ENCODE data around the gene CUL7.
"Not testable (repeated sequence)": the region's sequence is repeated elsewhere in the genome, so short reads cannot be mapped to it uniquely, and the experiment has no call there.

Gene CUL7

DNA sequence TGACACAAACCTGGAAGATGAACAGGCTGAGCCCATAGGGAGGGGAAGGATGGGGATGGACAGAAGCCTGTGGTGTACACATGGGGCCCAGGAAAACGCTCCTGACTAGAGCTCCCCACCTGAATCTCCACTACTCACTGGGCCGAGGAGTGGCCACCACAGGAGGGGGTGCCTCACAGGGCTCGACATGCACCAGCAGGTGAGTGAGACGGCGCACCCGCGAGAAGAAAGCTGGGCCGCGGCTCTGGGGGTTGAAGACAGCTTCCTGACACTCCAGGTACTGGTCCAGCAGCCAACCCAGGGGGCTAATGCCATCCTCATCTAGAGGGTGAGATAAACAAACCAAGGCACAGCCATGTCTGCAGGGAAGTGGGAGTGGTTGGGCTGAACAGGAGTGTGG, 10.3 kb downstream of the CUL7 start:
- no peak for DNase-seq

DNA sequence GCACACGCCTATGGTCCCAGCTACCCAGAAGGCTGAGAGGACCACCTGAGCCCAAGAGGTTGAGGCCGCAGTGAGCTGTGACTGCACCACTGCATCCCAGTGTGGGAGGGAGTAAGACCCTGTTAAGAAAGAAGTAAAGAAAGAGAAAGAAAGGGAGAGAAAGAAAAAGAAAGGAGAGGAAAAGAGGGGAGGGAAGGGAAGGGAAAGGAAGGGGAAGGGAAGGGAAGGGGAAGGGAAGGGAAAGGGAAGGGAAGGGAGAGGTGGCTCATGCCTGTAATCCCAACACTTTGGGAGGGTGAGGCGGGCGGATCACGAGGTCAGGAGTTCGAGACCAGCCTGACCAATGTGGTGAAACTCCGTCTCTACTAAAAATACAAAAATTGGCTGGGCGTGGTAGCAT, 12.2 kb downstream of the CUL7 start:
- not testable (repeated sequence) for DNase-seq

GRCh38 chr6:43040542-43041257, 13.0 kb downstream of the CUL7 start:
- no peak for DNase-seq

DNA sequence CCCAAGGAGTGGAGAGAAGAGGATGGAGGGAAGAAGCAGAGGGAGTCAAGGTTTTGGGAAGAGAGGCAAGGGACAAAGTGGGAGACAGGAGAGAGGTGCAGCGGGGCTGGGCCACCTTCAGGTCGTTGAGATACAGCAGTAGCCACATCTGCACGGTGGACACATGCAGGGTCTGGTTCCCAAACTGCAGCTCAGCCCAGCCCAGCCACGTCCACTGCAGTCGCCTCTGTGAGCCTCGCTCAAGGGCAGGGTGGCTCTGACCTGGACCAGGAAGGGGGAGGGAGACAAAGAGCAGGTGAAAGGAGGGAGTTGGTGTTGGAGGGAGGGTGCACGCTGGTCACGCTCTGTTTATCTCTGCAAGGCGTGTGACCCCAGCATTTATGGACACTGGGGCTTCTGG, 14.9 kb downstream of the CUL7 start:
- no peak for DNase-seq

GRCh38 chr6:43037706-43038105, 15.9 kb downstream of the CUL7 start:
- DNase-seq: no peak

DNA sequence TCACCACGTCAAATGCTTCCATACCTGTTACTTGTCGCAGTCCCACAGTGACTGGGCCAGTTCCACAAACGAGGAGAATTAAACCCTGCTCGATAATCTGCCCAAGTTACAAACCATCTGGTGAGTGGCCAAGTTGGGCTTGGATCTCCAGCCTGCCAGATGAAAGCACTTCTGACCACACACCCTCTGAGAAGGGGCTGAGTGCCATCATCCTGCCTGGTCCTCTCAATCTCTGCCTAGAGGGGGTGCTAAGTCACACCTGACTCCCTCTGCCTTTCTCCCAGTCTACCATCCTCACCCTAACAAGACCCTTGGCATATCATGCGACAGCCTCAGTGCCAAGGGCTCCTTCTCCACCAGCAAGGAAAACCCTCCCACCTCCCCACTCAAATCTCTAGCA, 16.5 kb downstream of the CUL7 start:
- no peak for DNase-seq

DNA sequence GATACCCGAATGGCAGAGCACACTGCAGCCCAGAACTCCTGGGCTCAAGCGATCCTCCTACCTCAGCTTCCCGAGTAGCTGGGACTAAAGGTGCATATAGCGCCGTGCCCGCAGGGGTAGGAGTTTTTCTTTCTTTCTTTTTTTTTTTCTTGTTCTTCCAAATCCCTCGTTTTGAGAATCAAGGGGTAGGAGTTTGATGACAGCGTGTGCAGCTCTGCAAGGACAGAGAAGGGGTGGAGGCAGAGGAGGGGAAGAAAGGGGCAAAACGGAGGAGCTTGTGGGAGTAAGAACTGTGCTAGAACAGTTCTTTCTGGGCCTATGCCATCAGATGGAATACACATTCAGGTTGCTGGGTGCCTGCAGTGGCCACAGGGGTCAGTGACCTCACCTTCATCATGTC, 16.9 kb downstream of the CUL7 start:
- no peak for DNase-seq

DNA sequence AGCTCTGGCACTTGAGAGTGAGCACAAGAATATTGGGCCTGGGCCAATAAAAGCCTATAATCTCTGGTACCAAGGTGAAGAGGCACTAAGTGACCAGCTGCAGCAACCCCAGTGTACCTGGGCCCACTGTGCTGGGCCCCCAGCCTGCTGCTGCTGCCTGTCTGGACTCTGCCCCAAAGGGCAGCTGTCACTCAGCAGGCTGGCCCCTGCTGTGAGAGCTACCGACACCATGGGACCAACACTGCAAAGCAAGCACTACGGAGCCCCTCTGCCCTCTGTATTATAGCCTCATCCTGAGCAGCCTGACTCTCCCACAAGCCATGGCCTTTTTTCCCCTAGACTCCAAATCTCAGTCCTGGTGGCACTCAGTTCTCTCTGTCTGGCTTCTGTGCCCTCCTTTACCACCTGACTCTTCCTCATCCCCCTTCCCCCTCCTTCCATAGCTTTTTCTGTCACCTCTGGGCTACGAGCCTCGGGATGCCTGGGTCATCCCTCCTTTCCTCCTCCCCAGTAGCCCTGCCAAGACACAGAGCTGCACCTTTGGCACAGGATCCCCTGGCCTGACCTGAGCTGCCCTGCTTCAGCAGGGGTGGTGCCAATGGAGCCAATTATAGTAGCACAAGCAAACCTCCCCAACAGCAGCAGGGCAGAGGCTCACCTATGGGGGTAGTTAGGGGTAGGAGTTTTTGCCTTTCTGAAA, 18.0 kb downstream of the CUL7 start:
- DNase-seq: no peak

DNA sequence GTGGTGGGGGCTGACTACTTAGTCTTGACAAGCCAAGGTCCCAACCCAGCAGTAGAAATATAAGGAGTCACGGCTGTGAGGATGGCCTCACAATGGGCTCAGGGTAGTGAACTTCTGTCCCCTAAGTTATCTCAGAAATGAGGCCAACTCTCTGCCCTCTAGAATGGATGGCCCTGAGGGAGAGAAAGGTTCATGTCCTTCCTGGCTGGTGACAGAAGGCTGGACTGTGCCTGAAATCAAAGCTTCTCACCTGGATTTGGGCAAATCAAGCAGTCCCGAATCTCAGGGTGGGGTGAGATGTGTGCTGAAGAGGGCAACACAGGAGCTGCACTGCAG, 19.5 kb downstream of the CUL7 start:
- DNase-seq: no peak

DNA sequence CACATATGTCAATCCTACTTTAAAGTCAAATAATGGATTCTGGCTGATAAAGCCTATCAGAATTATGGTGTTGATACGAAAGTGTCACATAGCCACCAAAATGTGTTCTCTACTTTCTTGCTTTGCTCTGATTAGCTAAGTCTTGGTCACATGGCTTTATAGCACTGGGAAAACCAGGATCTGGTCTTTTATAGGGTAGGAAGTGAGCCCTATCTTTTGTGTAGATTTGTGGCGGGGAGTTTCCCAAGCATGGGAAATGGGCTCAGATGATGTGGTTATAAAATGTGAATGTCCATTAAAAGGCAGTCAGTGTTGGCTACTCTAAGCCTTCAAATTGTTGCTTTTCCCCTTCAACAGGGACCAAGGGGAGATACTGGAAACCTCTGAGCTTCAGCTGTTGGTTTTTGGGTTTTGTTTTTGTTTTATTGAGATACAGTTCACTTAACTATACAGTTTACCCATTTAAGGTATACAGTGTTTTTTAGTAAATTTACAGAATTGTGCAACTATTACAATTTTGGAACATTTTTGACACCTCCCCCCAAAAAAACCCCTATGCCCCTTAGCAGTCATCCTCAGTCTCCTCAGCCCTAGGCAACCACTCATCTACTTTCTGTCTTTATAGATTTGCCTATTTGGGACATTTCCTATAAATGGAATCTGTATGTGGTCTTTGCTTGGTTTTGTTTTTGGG, 20.0 kb downstream of the CUL7 start:
- DNase-seq: no peak

- no peak for DNase-seq
Observed at GRCh38 chr6:43032326-43032725, 21.3 kb downstream of the CUL7 start.

GRCh38 chr6:43029120-43029519, 24.5 kb downstream of the CUL7 start:
- DNase-seq: no peak

- no peak for DNase-seq
Observed at GRCh38 chr6:43026365-43026764, 27.3 kb downstream of the CUL7 start.

DNA sequence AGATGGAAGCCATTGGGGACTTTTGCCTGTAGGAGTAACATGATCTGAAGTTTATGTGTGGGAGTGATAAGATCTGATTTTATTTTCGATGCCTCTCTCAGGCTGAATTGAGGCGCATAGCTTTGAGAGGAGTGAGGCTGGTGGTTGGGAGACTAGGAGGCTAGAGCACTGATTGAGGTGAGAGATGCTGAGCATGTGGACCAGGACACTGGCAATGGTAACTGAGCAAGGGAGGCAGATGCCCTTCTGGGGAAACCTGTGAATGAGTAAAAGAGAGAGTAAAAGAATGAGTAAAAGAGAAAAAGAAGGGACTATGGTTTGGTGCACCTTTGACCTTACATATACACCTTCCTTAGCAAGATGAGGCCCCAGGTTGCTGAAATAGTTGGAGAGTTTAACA, 29.2 kb downstream of the CUL7 start:
- DNase-seq: no peak

DNA sequence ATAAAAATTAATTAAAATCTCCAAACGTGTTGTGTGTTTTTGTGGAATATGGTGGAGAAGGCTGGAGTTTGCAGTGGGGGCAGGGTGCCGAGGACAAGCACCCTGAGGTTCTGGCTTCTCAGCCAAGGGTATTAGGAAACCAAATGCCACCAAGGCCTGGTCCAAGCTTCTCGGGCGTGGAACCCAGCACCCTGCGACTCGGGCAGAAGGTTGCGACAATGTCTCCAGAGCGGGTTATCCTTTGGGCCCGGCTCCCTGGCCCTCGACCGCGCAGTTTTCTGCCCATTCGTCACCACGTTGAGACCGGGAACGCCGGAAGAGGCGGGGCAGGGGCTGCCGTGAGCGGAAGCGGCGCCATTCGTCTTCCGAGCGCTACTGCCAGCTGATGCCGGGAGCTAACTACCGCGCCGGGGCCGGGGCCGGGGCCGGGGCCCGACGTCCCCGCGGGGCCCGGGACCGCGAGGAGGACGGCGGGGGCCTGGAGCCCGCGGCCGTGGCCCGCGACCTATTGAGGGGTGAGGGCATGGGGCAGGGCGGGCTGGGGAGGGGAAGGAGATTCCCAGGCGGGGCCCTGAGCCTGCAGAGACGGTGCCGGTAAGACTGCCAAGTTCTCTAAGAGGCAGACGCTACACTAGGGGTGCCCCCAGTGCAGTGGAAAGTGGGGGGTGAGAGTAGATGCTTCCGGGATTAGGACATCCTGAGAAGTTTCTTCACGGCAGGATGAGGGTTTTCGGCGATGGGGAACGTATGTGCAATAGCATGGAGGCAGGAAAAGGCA, 32.2 kb downstream of the CUL7 start, which contains the start of gene RRP36:
TSS of gene RRP36 (plus strand) at position 354 of the 778 bp plus-strand sequence. CDS start at position 386, 32 bp downstream.
- DNase-seq: peak; percentile 74 to 81

DNA sequence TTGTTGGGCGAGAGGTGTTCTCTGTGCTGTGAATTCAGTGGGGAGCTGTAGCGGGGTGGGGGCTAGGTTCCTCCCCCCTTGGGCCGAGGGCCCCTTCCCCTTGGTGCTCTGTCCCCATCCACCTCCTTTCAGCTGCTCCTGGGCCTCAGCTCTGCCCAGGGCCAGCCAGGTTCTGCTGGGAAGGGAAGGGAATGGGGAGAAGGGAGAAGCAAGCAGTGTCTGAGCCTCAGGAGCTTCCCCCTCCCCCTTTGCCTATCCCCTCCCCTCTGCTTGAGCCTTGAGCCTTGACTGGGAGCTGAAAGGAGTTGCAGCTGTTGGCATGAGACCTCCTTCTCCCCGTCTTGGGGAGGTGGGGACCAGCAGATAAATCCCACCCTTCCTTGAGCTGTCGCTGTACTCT, 32.8 kb downstream of the CUL7 start:
- DNase-seq: no peak

DNA sequence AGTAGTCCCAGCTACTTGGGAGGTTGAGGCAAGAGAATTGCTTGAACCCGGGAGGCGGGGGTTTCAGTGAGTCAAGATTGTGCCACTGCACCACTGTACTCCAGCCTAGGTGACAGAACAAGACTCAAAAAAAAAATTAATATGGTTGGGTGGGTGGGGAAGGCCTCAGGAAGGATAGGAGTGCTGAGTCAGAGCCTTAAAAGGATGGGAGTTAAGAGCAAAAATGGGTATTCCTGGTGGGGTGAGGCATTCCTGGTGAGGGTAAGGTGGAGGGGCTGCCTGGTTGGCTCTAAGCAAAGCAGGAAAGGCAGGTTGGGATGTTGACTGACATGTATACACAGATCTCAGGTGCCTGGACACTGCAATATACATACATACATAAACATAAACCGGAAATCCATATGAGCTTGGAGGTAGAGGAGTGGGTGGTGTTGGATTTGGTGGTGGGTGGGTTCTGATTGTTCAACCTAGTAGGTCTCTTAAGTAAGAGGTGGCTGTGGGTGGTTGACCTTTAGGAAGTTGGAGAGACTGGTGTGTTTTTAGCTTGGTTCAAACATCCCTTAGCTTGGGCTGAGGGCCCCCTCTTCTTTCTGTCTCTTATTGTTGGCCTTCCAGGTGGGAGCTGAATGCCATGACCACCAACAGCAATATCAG, 33.5 kb downstream of the CUL7 start:
- DNase-seq: peak in 1 of 2 donors; percentile 20

DNA sequence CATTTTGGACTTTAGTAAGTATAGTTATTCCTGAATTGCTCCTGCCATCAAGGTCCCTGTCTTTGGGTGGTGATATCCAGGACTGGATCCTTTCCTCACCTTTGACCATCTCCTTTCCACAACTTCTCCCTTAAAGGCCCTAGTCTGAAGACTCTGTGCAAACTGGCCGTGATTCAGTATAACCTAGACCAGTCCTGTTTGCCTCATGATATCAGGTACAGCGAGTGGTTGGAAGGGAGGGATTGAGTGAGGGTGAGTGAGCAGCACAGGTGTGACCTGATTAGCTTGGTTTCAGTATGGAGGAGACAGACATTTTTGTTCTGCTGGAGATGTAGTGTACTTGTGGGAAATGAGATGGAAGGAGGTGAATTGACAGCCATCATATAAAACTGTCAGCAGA, 34.5 kb downstream of the CUL7 start:
- DNase-seq: no peak

GRCh38 chr6:43016943-43017334, 36.7 kb downstream of the CUL7 start:
- DNase-seq: no peak

DNA sequence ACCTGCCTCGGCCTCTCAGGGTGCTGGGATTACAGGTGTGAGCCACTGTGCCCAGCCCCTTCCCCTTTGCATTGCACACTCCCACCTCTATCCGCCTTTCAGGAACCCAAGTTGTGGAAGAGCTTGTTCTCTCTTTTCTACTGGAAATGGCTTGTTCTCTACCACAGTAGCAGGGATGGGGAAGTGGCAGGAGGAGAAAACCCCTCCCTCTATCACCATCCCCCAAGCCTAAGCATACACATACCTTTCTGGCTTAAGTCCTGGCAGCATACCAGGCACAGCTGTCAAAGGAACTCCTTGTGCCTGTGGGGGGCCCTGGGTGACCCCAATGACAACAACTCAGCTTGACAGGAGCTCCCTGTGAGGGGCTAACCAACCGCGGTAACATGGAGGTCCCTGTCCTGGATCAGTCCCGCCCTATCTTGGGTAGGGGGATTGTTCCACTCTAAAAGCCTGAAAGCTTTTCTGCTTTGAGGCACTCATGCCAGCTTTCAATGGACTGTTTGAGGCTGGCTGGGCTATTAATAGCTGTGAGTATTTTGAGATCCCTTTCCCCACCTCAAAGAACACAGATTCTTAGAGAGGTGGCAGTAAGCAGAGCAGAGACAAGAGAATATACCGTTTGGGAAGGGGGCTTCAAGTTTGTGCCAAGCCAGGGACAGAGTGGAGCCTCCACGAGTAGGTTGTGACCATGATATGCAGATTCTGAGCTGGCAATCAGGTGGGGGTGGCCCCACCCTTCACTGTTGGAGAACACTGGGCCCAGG, 37.3 kb downstream of the CUL7 start:
- DNase-seq: peak; percentile 23 to 25

DNA sequence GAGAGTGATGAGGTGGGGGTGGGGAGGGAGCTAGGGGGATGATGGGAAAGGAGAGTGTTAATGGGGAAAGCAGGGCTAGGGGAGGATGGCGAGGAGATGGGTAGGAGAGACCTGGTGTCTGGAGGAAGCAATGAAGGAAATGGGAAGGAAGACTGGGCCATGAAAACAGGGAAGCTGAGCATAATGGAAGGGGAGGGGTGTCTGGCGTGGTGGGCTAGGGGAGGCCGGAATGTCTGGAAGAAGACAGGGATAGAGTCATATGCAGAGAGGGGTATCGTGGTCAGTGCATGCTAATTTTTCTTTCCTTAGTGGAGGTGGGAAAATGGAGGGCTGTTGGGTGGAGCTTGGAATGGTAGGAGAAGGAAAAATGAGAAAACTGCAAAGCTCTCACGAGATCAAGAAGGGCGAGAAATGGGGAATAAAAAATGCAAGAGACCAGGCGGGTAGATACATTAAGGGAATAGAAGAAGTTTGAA, 39.2 kb downstream of the CUL7 start:
- no peak for DNase-seq

Measured in inflammatory macrophage (primary cell).